ENCODE results near the gene SLC15A2.
"Not testable (repeated sequence)": the region's sequence is repeated elsewhere in the genome, so short reads cannot be mapped to it uniquely, and the experiment has no call there.

Gene SLC15A2

GRCh38 chr3:121918779-121919483, 24.7 kb downstream of the SLC15A2 start:
- DNase-seq (ENCODE audit: low read depth in 2 of 2, low spot score in 1 of 2) = no peak

- no peak for DNase-seq (ENCODE audit: low read depth in 2 of 2, low spot score in 1 of 2)
Measured at GRCh38 chr3:121924734-121925133, 30.5 kb downstream of the SLC15A2 start.

- no peak for DNase-seq (ENCODE audit: low read depth in 2 of 2, low spot score in 1 of 2)
Measured at GRCh38 chr3:121926380-121926779, 32.2 kb downstream of the SLC15A2 start.

- DNase-seq (ENCODE audit: low read depth in 2 of 2, low spot score in 1 of 2) = not testable (repeated sequence)
Measured at GRCh38 chr3:121938141-121938855, 44.1 kb downstream of the SLC15A2 start.

- no peak for DNase-seq (ENCODE audit: low read depth in 2 of 2, low spot score in 1 of 2)
Measured at GRCh38 chr3:121941592-121941991, 47.4 kb downstream of the SLC15A2 start.

- no peak for DNase-seq (ENCODE audit: low read depth in 2 of 2, low spot score in 1 of 2)
Measured at GRCh38 chr3:121942116-121942786, 48.0 kb downstream of the SLC15A2 start.

- no peak for DNase-seq (ENCODE audit: low read depth in 2 of 2, low spot score in 1 of 2)
Measured at GRCh38 chr3:121943431-121943830, 49.2 kb downstream of the SLC15A2 start.

- no peak for DNase-seq (ENCODE audit: low read depth in 2 of 2, low spot score in 1 of 2)
Measured at GRCh38 chr3:121948641-121949040, 54.4 kb downstream of the SLC15A2 start.

- DNase-seq (ENCODE audit: low read depth in 2 of 2, low spot score in 1 of 2) = no peak
Measured at GRCh38 chr3:121951291-121951919, 57.2 kb downstream of the SLC15A2 start.

- DNase-seq (ENCODE audit: low read depth in 2 of 2, low spot score in 1 of 2) = no peak
Measured at GRCh38 chr3:121956363-121956762, 62.2 kb downstream of the SLC15A2 start.

- DNase-seq (ENCODE audit: low read depth in 2 of 2, low spot score in 1 of 2) = no peak
Measured at GRCh38 chr3:121957674-121958415, 63.6 kb downstream of the SLC15A2 start.

- DNase-seq (ENCODE audit: low read depth in 2 of 2, low spot score in 1 of 2) = no peak
Measured at GRCh38 chr3:121958801-121959200, 64.6 kb downstream of the SLC15A2 start.

- no peak for DNase-seq (ENCODE audit: low read depth in 2 of 2, low spot score in 1 of 2)
Measured at GRCh38 chr3:121961283-121961682, 67.1 kb downstream of the SLC15A2 start.

GRCh38 chr3:121962443-121962842, 68.2 kb downstream of the SLC15A2 start:
- no peak for DNase-seq (ENCODE audit: low read depth in 2 of 2, low spot score in 1 of 2)

GRCh38 chr3:121963608-121964007, 69.4 kb downstream of the SLC15A2 start:
- no peak for DNase-seq (ENCODE audit: low read depth in 2 of 2, low spot score in 1 of 2)

GRCh38 chr3:121969631-121970030, 75.4 kb downstream of the SLC15A2 start:
- no peak for DNase-seq (ENCODE audit: low read depth in 2 of 2, low spot score in 1 of 2)

- no peak for DNase-seq (ENCODE audit: low read depth in 2 of 2, low spot score in 1 of 2)
Measured at GRCh38 chr3:121970047-121970446, 75.8 kb downstream of the SLC15A2 start.

- DNase-seq (ENCODE audit: low read depth in 2 of 2, low spot score in 1 of 2) = no peak
Measured at GRCh38 chr3:121974601-121975111, 80.5 kb downstream of the SLC15A2 start.

GRCh38 chr3:121975702-121976302, 81.6 kb downstream of the SLC15A2 start:
- DNase-seq (ENCODE audit: low read depth in 2 of 2, low spot score in 1 of 2) = no peak

- no peak for DNase-seq (ENCODE audit: low read depth in 2 of 2, low spot score in 1 of 2)
Measured at GRCh38 chr3:121976727-121977126, 82.5 kb downstream of the SLC15A2 start.
